Cardiac muscle cell (in vitro differentiated cells and primary cell): Measurements from ENCODE around the gene POLR2C. TPM values are rescaled to one million over a fixed set of nuclear protein-coding genes. Genes with fewer than 3 reads are reported as not detected.

Source experiments
- DNase-seq, 2 donors: peaks; one replicate each; pipeline versions ENCODE4 v3.0.0 to v3.0.0-alpha.2; 2010 to 2017; ENCODE audit warnings: low read depth in 1 of 2, low spot score in 1 of 2
- H3K27ac ChIP-seq: fragments of 200-600 bp; sonication (generic); 2 replicates; pipeline ENCODE4 v1.5.1; 2016
- H3K27me3 ChIP-seq: fragments of 200-600 bp; sonication (generic); 2 replicates; pipeline ENCODE4 v1.6.0; 2016; ENCODE audit warnings: control low read depth
- H3K36me3 ChIP-seq: fragments of 200-600 bp; sonication (generic); 2 replicates; pipeline ENCODE4 v1.5.1; 2016; ENCODE audit warnings: control low read depth
- H3K4me1 ChIP-seq: fragments of 200-600 bp; sonication (generic); 2 replicates; pipeline ENCODE4 v1.8.1; 2017; ENCODE audit warnings: low read depth, mild to moderate bottlenecking, mixed run types
- H3K4me3 ChIP-seq: fragments of 200-600 bp; sonication (generic); 2 replicates; pipeline ENCODE4 v1.5.1; 2016; ENCODE audit warnings: mild to moderate bottlenecking
- H3K9me3 ChIP-seq: fragments of 200-600 bp; sonication (generic); 2 replicates; pipeline ENCODE4 v1.5.1; 2017; ENCODE audit warnings: low read depth, mild to moderate bottlenecking, control low read depth
- polyA plus RNA-seq: library from polyadenylated mRNA; unstranded; fragments of >200 nt; fragmentation: Nextera tagmentation; extraction: Ambion mirVana; gene quantifications from 2 replicates; pipeline ENCODE4 v1.2.1, GENCODE V29; 2016
- total RNA-seq: library from RNA; depleted of rRNA; stranded (reverse); fragments of >200 nt; gene quantifications from 2 replicates; pipeline ENCODE4 v1.2.3, GENCODE V29; 2016
- TF ChIP-seq, protein P1 (sequence below): IDR thresholded peaks from 2 replicates; pipeline ENCODE4 v1.5.1; 2012; ENCODE audit warnings: low read depth, mild to moderate bottlenecking, low read length

Gene POLR2C
- total and polyA plus RNA-seq, 2 experiments from 2014 or later = 83.5 to 126 TPM

GRCh38 chr16:57509231-57509923, 46.9 kb downstream of the POLR2C start:
- peak in 1 of 2 donors; percentile 55 for DNase-seq
- Histone ChIP-seq H3K36me3 (no peaks in the 10 kb centered on the region), H3K4me3 (no peak overlapping the region), H3K4me1 (peaks cover 81% of the 10 kb centered on the region), H3K9me3 (no peaks in the 10 kb centered on the region), H3K27ac (peak overlapping the region; percentile 99), H3K27me3 (no peaks in the 10 kb centered on the region)
- TF ChIP-seq, protein P1, sequence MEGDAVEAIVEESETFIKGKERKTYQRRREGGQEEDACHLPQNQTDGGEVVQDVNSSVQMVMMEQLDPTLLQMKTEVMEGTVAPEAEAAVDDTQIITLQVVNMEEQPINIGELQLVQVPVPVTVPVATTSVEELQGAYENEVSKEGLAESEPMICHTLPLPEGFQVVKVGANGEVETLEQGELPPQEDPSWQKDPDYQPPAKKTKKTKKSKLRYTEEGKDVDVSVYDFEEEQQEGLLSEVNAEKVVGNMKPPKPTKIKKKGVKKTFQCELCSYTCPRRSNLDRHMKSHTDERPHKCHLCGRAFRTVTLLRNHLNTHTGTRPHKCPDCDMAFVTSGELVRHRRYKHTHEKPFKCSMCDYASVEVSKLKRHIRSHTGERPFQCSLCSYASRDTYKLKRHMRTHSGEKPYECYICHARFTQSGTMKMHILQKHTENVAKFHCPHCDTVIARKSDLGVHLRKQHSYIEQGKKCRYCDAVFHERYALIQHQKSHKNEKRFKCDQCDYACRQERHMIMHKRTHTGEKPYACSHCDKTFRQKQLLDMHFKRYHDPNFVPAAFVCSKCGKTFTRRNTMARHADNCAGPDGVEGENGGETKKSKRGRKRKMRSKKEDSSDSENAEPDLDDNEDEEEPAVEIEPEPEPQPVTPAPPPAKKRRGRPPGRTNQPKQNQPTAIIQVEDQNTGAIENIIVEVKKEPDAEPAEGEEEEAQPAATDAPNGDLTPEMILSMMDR = no peak

DNA sequence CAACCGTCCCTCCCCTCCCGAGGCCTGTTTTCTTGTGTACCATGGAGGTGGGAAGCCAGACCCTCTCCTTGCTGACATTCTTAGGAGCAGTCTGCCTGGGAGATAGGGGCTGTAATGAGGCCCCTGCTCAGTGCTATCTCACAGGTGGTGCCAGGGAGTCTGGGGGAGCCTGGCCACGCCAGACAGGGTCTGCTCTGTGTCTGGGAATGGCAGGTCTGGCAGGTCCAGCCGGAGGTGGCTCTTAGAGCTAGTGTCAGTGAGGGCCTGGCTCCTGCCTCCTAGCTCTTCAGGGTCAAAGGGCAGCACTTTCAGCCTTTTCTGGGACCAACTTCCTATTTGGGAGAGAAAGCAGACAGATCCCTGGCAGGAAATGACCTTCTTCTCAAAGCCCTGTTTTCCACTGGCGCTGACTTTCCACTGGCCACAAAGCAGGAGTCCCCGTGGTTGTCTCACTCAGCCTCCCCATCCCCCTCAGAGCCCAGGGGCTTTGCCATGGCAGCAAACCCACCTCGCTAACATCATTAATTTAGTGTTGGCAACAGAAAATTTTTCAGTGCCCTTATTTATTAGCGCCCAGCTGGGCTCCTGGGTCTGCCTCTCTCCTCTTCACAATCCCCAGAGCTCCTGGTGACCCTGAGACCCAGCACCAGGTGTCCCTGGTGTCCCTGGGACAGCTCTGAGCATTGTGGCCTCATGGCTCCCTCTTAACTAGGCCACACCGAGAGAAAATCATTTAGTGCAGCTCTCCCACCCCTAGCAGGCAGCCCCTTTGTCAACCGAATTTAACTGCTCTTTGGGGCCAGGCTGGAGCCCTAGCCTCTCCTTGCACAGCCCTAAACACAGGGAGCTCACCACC, 47.8 kb downstream of the POLR2C start:
- H3K27me3 ChIP-seq = no peaks in the 10 kb centered on the region
- H3K36me3 ChIP-seq = no peaks in the 10 kb centered on the region
- no peaks in the 10 kb centered on the region for H3K9me3 ChIP-seq
- peak in 1 of 2 donors; percentile 94 for DNase-seq
- H3K4me3 ChIP-seq = no peak overlapping the region
- peaks cover 81% of the 10 kb centered on the region for H3K4me1 ChIP-seq
- peak overlapping the region; percentile 99 for H3K27ac ChIP-seq
- TF ChIP-seq, protein P1 = no peak

GRCh38 chr16:57512296-57513001, 50.0 kb downstream of the POLR2C start:
- Histone ChIP-seq H3K27me3 (no peaks in the 10 kb centered on the region), H3K9me3 (no peaks in the 10 kb centered on the region), H3K4me3 (no peak overlapping the region), H3K27ac (peak overlapping the region; percentile 99), H3K36me3 (no peaks in the 10 kb centered on the region), H3K4me1 (peaks cover 70% of the 10 kb centered on the region)
- TF ChIP-seq, protein P1 = no peak
- DNase-seq = no peak

DNA sequence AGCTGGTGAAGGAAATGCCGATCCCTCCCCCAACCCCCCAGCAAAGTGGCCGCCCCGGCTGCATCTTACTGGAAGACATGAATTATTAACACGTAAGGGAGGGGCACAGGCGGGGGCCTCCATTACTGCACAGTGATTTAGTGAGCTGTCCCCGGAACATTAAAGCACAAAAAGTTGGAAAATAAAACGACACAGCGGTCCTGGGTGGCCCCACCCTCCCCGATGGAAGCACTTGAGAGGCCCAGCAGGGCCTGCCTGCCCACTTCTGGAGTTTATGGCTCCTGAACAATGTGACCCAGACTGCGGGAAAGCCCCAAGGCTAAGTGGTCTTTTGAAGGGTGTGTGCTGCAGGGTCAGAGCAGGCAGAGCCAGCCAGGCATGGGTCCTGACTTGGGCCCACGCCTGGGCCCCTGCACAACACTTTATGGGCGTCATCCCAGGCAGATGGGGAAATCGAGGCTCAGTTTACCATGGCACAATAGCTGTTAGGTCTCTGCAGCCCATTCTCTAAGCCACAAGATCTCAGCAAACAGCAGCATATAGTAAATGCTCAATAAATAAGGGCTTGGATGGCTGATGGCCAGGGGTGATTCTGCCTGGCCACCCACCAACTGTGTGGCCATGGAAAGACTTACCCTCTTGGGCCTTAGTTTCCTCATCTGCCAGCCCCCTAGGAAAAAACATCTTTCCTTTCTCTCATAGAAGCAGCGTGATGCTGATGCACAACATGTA, 51.1 kb downstream of the POLR2C start:
- peaks cover 59% of the 10 kb centered on the region for H3K4me1 ChIP-seq
- H3K27me3 ChIP-seq = no peaks in the 10 kb centered on the region
- peak in 1 of 2 donors; percentile 82 for DNase-seq
- peak overlapping the region; percentile 99 for H3K27ac ChIP-seq
- TF ChIP-seq, protein P1 = no peak
- no peaks in the 10 kb centered on the region for H3K9me3 ChIP-seq
- no peaks in the 10 kb centered on the region for H3K36me3 ChIP-seq
- H3K4me3 ChIP-seq = no peak overlapping the region

GRCh38 chr16:57514371-57514770, 51.9 kb downstream of the POLR2C start:
- peaks cover 51% of the 10 kb centered on the region for H3K4me1 ChIP-seq
- no peak overlapping the region for H3K4me3 ChIP-seq
- TF ChIP-seq, protein P1 = no peak
- H3K27ac ChIP-seq = peak overlapping the region; percentile 99
- no peaks in the 10 kb centered on the region for H3K27me3 ChIP-seq
- H3K36me3 ChIP-seq = no peaks in the 10 kb centered on the region
- DNase-seq = no peak
- H3K9me3 ChIP-seq = no peaks in the 10 kb centered on the region
